Adipose tissue (tissue), 3 donors: ENCODE results near the gene DDX54. TPM values are rescaled to one million over a fixed set of nuclear protein-coding genes. Genes with fewer than 3 reads are reported as not detected.
"Not testable (repeated sequence)": the region's sequence is repeated elsewhere in the genome, so short reads cannot be mapped to it uniquely, and the experiment has no call there.

Experiments
- H3K27ac ChIP-seq: one replicate; pipeline ENCODE4 v1.5.1; 2013; ENCODE audit warnings: low read depth, low read length
- WGBS, 3 donors: extraction: QIAGEN DNeasy Blood & Tissue Kit; methylation state at CpG; one replicate each; pipeline ENCODE4 v1.1.7; 2013; 5-methylcytosine and 5-hydroxymethylcytosine counted together
- polyA plus RNA-seq, 3 donors: library from polyadenylated mRNA; stranded (reverse); fragments of 200-250 nt; gene quantifications; one replicate each; pipeline ENCODE4 v1.2.3, GENCODE V29; 2013
- donor health status: healthy with polysubstance abuse.
- donor health status: Bipolar disorder and iron deficiency.
- donor health status: healthy.

DDX54 gene
- polyA plus RNA-seq, 3 donors = 25.8 to 49.2 (median 38.6) TPM

GRCh38 chr12:113135178-113136127 lies 49.8 kb downstream of the DDX54 start, which contains the start of gene RASAL1:
Gene RASAL1 (minus strand): TSS chr12:113135761. CDS start chr12:113135462, 299 bp downstream.
- no peak within 1 kb of the TSS for H3K27ac ChIP-seq
- WGBS, 3 donors = 3 to 6% (median 5%) methylated on average over 59 to 68 of the region's 68 CpGs

DNA sequence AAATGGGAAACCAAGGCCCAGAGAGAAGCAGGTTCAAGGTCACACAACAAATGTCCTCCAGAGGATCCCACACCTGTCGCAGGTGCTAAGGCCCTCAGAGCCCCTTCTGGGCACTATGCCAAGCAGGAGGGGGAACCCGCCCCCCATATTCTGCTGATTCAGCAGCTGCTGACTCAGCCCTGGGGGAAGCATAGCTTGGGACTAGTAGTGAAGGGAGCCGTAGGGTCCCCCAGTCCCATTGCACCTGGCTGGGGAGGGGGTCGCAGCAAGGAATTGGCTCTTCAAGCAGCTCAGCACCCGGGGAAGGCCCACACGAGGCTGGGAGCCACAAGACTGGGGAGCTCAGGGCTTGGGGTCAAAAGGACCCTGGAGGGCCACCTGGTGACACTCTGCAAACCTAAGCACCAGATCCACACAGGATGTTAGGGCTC lies 50.7 kb downstream of the DDX54 start:
- WGBS, 3 donors = 56 to 63% (median 58%) methylated on average over 6 of the region's 6 CpGs
- no peak overlapping the region for H3K27ac ChIP-seq

DNA sequence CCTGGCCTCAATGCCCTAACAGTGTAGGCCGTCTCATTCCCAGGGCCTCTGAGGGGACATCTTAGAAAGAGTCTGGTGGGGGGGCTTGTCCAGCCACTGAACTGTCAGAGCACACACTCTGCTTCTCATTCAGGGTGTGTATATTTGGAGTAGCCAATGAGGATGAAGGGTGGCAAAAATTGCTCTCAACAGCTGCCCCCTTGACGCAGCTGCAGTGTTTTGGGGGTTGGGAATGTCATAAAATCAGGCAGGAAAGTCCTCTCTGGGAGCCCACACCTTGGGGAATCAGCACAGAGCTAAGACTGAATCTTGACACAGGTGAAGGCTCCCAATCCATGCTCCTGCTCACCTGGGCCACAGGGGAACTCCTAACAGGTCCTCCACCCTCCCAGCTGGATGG lies 51.2 kb downstream of the DDX54 start:
- no peak overlapping the region for H3K27ac ChIP-seq
- WGBS, 3 donors = 73 to 92% (median 78%) methylated on average over 2 of the region's 2 CpGs

DNA sequence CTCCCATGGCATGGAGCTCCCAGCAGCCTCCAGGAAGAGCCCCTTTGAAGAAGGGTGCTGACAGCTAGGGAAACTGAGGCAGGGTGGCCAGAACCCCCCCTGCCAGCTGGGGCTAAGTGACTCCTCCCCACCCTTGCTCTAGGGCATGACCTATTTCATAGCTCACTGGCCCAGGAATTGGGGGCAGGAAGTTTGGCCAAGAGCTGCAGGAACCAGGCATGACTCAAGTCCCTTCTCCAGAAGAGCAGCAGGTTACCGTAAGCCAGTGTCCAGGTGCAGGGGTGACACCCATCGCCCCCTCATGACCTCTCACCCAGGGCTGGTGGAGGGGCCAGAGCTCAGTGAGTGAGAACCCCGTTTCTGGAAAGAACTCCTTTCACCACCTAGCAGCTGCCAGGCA lies 51.6 kb downstream of the DDX54 start:
- WGBS, 3 donors = 69 to 87% (median 70%) methylated on average over 3 of the region's 3 CpGs
- no peak overlapping the region for H3K27ac ChIP-seq

DNA sequence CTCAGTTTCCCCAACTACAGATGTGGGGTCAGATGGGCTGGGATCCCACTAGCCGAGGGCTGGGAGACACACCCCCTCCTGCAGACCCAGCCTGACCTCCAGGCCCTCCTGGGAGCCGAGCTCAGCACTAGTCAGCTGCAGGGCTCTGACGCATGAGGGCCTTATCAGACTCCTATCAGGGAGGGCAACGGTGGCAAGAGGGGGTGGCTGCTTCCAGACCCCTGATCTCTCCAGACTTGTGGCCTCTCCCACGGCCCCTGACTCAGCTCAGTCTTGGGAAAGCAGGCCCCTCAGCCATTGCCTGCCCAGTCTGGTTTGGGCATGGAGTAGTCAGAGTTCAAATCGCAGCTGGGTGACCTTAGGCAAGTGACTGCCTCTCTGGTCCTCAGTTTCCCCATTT lies 52.2 kb downstream of the DDX54 start:
- 61 to 67% (median 67%) methylated on average over 6 of the region's 6 CpGs for WGBS, 3 donors
- H3K27ac ChIP-seq = no peak overlapping the region

GRCh38 chr12:113131556-113131955 lies 53.7 kb downstream of the DDX54 start:
- 72 to 76% (median 72%) methylated on average over 1 of the region's 1 CpG for WGBS, 3 donors
- no peak overlapping the region for H3K27ac ChIP-seq

DNA sequence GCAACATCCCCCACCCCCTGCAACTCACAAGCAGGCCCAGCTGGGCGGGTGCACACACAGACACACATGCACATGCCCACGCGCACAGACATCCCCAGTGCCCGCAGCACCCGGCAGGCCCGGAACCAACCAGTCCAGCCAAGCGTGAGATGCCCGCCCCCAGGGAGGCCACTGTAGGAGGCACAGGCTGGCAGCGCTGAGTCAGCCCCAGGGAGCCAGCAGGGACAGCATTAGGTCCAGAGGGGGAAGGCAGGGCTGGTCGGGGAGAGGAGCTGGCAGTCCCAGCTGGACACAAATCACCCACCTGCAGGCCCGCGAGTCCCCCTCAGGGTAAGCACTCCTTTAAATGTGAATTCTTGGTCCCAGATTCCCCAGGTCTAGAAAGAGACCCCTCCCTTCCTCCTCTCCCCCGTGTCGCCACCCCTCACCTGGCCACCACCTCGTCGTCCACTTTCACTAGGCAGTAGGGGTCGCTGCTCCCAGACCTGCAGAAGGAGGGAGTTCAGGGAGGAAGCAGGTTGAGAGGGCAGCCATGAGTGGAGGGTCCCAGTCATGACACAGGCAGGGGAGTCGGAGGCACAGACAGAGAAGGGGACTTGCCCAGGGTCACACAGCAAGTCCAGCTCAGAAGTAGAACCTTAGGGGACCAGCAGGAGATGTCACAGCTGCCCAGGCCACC lies 54.7 kb downstream of the DDX54 start:
- 50 to 60% (median 55%) methylated on average over 17 to 18 of the region's 18 CpGs for WGBS, 3 donors
- no peak overlapping the region for H3K27ac ChIP-seq

DNA sequence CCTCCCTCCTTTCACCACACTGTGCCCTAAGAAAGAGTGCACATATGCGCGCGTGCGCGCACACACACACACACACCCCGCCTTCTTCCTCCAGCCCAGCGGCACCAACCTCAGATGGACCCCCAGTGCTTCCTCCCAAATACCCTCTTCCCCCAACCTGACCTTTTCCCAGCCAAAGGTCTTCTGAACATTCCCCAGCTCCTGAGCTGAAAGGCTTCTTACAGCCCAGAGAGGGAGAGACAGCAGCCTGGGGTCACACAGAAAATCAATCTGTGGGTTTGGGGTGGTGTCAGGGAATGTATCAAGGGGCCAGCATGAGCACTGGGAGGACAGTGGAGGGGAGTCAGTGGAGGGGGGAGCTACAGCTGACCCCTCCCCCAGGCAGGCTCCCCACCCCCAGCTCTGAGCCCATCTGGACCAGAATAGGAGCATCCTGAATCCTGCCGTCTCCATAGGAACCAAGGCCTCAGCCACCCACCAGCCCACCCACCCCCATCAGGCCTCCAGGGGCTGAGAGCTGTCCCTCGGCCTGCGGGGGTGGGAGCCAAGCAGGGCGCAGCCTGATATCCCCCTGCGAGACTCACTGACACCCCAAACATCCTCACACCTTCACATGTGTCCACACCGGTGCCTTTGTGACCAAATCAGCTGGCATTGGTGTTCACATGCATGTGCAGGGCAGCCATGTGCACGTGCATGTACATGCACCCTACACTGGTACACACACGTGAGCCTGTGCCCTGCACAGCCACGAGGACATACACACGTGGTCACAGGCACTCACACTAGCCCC lies 55.4 kb downstream of the DDX54 start:
- H3K27ac ChIP-seq = no peak overlapping the region
- WGBS, 3 donors = 76 to 82% (median 77%) methylated on average over 17 of the region's 17 CpGs

DNA sequence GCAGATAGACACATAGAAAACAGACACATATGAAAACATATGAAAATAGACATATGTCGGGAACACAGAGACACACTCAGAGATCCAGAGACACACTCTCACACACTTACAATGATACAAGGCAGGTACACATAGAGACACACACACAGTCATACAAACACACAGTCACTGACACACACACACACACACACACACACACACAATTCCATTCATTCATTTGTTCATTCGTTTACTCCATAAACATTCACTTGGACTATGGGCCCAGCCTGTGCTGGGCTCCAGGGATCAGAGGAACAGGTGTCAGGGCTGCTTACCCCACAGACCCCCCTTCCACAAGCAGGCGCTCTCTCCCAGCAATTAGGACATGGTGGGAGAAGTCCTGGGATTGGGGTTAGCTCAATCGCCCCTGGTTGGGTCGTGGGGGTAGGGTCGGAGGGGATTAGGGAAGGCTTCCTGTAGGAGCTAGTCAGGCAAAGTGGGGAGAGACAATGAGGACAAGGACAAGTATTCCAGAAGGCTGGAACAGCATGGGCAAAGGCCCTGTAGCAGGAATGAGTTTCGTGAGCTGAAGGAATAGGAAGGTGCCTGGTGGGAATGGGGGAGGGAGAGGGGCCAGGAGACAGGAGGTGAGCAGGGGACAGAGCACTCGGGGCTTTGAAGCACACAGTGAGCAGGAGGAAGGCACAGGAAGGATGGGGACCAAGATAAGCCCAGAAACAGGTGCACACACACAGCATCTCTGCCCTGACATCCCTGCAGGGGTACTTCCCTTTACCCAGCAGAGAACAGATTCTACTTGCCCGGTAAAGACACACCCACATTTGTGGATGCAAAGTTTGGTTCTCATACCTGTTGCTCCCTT lies 56.2 kb downstream of the DDX54 start:
- no peak overlapping the region for H3K27ac ChIP-seq
- 58 to 77% (median 60%) methylated on average over 8 to 9 of the region's 9 CpGs for WGBS, 3 donors

- no peak overlapping the region for H3K27ac ChIP-seq
- 31 to 50% (median 33%) methylated on average over 15 of the region's 15 CpGs for WGBS, 3 donors
Measured at GRCh38 chr12:113127791-113128199, 57.5 kb downstream of the DDX54 start.

DNA sequence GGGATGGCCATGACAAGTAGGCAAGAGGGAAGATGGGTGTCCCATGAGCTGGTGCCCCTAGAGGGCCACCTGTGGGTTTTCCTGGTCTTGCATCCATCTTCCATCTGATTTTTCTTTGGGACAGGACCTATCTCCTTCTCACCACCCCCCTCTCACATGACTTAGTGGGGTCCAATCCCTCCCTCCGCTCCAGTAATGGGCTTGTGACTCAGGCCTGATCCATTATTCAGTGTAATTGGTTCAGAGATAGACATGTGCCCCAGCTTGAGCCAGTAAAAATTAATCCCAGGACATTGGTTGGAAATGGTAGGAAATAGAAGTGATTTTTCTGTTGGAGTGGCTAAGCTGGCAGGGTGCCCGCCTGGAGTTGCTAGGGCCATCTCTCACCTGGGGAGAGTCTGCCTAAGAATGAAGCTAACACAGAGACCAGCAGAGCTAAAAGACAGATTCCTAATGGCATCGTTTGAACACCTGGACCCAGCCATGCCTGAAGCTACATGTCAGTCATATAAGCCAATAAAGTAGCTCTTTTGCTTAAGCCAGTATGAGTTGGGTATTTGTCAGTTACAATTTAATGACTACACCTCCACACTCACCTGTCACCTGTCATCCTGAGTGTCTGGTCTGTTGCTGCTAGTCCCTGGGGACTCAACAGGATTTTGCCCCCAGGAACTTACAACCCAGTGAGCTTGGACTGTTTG lies 64.5 kb downstream of the DDX54 start:
- H3K27ac ChIP-seq = no peak overlapping the region
- 69 to 77% (median 76%) methylated on average over 3 of the region's 3 CpGs for WGBS, 3 donors

- H3K27ac ChIP-seq = no peak overlapping the region
- 35 to 36% (median 36%) methylated on average over 4 of the region's 4 CpGs for WGBS, 3 donors
Measured at GRCh38 chr12:113119980-113120669, 65.2 kb downstream of the DDX54 start.

DNA sequence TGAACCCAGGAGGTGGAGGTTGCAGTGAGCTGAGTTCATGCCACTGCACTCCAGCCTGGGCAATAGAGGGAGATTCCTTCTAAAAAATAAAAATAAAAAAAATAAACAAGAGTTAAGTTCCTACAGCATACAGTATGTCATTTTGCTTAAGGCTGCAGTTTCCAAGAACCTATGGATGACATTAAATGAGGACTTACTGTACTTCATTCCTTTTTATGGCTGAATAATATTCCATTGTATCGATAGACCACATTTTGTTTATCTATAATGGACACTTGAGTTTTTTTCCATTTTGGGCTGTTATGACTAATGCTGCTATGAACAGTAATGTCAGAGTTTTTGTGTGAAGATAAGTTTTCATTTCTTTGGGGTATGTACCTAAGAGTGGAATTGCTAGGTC lies 67.1 kb downstream of the DDX54 start:
- 96 to 100% (median 97%) methylated on average over 1 of the region's 1 CpG for WGBS, 3 donors
- no peak overlapping the region for H3K27ac ChIP-seq

GRCh38 chr12:113117684-113118083 lies 67.6 kb downstream of the DDX54 start:
- H3K27ac ChIP-seq = not testable (repeated sequence)
- WGBS, 3 donors = 77 to 82% (median 79%) methylated on average over 8 of the region's 8 CpGs

DNA sequence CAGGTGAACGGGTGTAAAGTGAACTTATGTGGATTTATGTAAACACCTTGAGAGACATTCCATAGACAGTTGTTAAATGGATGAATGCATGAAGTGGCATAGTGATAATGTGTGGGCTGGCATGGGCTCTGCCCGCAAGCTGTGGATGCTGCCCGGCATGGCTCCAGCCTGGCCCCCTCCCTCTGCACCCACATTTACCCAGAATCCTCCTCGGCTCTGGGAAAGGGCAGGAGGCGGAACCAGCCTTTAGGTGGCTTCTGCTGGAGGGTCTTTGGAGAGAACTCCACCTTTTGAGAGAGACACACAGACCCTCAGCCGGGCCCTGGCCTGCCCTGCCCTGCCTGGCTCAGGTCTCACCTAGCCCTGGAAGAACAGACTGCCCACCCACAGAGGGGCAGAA lies 68.4 kb downstream of the DDX54 start:
- WGBS, 3 donors = 69 to 77% (median 76%) methylated on average over 6 of the region's 6 CpGs
- H3K27ac ChIP-seq = no peak overlapping the region

DNA sequence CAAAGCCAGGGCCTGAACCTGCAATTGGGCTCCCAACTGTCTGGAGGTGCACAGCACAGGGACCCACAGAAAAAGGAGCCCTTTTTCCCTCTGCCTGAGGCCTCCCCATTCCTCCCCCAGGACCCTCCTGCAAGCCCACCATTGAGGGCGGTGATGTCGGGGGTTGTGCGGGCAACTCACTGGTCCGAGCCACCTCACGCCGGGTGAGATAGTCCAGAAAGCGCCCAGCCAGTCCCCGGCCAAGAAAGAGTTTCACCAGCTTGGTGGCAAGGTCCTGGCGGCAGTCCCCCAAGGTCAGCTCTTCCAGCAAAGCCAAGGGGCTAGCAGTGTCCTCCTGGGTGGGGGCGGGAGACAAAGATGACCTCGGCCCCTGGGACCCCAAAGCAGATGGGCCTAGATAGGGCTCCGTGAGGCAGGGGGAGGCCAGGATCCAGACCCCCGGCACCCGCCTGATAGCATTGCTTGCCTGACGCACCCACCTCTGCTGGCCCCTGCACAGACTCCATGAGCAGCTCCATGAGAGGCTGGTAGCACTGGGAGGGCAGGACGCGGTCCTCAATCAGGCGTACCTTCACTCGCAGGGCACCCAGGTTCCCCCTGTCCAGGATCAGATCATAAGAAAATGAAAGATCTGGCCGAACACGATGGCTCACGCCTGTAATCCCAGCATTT lies 69.7 kb downstream of the DDX54 start:
- 74 to 93% (median 85%) methylated on average over 22 of the region's 22 CpGs for WGBS, 3 donors
- H3K27ac ChIP-seq = no peak overlapping the region
